ENCODE results near the gene NOXO1. TPM values are rescaled to one million over a fixed set of nuclear protein-coding genes. Genes with fewer than 3 reads are reported as not detected.

The NOXO1 gene
- total and polyA plus RNA-seq, 2 experiments from 2014 or later, result 2.0 to 2.6 TPM

- Histone ChIP-seq H3K36me3 (ENCODE audit: insufficient read depth) (no peaks in the 10 kb centered on the region), H3K4me1 (ENCODE audit: insufficient read depth) (peaks cover 5% of the 10 kb centered on the region; the same call in 1 of the 2 replicates), H4K20me1 (replicated peaks; ENCODE audit: insufficient read depth) (no peaks in the 10 kb centered on the region; the same call in 1 of the 2 replicates), H3K79me2 (replicated peaks; ENCODE audit: insufficient read depth) (no peaks in the 10 kb centered on the region), H3K4me3 (no peak overlapping the region), H2AFZ (no peak overlapping the region), H3K27me3 (ENCODE audit: insufficient read depth) (no peaks in the 10 kb centered on the region), H3K9me2 (ENCODE audit: insufficient read depth) (no peaks in the 10 kb centered on the region), H3K27ac (ENCODE audit: low read depth) (no peak overlapping the region), H3F3A (replicated peaks; ENCODE audit: low read depth) (0 out of 2 replicates have a peak, but pooled peaks cover 8% of the 10 kb centered on the region), H3K4me2 (no peak overlapping the region)
- Mint-ChIP-seq H3K36me3 (ENCODE audit: low read depth) (peaks cover 16% of the 10 kb centered on the region), H3K4me1 (peaks cover 15% of the 10 kb centered on the region), H3K27me3 (ENCODE audit: insufficient read depth, low read depth, poor library complexity) (peaks cover 6% of the 10 kb centered on the region), H3K4me3 (no peak overlapping the region), H3K27ac (no peak overlapping the region; the same call in 1 of the 2 replicates), H3K9me3 (no peaks in the 10 kb centered on the region)
- DNase-seq (ENCODE audit: low spot score) (no peak), ATAC-seq (no peak)
- TF ChIP-seq STAT1 (IDR thresholded peaks at IDR 0.05; ENCODE audit: unreplicated experiment) (no peak), EZH2phosphoT487 (IDR thresholded peaks at IDR 0.05; ENCODE audit: unreplicated experiment) (no peak), ZNF114 (CRISPR knock-in tag; IDR thresholded peaks at IDR 0.05) (no peak), ETS1 (IDR thresholded peaks at IDR 0.05) (no peak), POLR2AphosphoS5 (IDR thresholded peaks at IDR 0.05; ENCODE audit: low read depth) (no peak), REST (IDR thresholded peaks at IDR 0.05; ENCODE audit: unreplicated experiment) (no peak), EZH2 (IDR thresholded peaks at IDR 0.05; ENCODE audit: low read depth, unreplicated experiment) (no peak), JUNB (IDR thresholded peaks at IDR 0.05; ENCODE audit: unreplicated experiment) (no peak), NANOG (IDR thresholded peaks at IDR 0.05; ENCODE audit: borderline replicate concordance) (no peak), ZNF331 (CRISPR knock-in tag; IDR thresholded peaks at IDR 0.05; ENCODE audit: low read depth) (no peak), CTCF (conservative IDR thresholded peaks at IDR 0.05; ENCODE audit: low read depth in 2 of 2) (no peak), CREB1 (CRISPR knock-in tag; IDR thresholded peaks at IDR 0.05; ENCODE audit: low read depth) (no peak), ZNF462 (CRISPR knock-in tag; IDR thresholded peaks at IDR 0.05) (no peak)
Measured at GRCh38 chr16:1936945-1937479, 44.3 kb downstream of the NOXO1 start.

All from GM23338 (cell line).